ENCODE results near the gene PDIK1L.

Gene PDIK1L

GRCh38 chr1:26070963-26071342 is 40.7 kb upstream of the PDIK1L start:
- TF ChIP-seq CTCF (IDR thresholded peaks at IDR 0.05; ENCODE audit: extremely low read depth, missing control alignments) = no peak
- DNase-seq (ENCODE audit: low spot score) = no peak

DNA sequence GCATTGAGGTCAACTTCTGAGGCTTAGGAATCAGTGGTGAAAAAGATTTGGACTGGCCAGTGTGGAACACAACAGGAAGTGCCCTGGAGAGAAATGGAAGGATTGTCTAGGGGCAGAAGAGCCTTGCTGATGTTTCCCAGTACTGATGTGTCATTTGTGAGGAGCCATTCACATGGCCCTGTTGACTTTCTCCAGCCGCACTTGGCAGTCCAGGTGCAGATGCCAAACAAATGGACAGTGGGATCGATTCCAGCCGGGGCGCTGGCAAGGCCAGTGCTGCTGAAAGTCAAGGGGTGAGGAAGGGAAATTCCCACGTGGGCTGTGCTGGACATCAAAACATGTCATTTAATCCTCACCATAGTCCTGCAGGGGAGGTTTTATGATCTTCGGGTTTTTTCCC is 39.3 kb upstream of the PDIK1L start:
- TF ChIP-seq CTCF (IDR thresholded peaks at IDR 0.05; ENCODE audit: extremely low read depth, missing control alignments) = no peak
- DNase-seq (ENCODE audit: low spot score) = no peak

GRCh38 chr1:26075421-26076144 is 36.0 kb upstream of the PDIK1L start:
- no peak for TF ChIP-seq CTCF (IDR thresholded peaks at IDR 0.05; ENCODE audit: extremely low read depth, missing control alignments)
- DNase-seq (ENCODE audit: low spot score) = no peak

DNA sequence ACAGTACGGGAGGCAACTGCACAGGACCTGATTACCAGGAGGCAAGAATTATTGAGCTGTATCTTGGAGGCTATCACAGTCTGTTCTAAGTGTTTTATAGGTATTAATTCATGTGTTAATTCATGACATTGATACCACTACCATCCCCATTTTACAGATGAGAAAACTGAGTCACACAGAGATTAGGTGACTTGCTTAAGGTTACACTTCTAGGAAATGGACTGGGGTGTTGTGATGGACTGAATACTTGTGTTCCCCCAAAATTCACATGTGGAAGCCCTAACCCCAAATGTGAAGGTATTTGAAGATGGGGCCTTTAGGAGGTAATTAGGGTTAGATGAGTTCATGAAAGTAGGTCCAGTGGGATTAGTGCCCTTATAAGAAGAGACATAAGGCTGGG is 34.1 kb upstream of the PDIK1L start:
- no peak for TF ChIP-seq CTCF (IDR thresholded peaks at IDR 0.05; ENCODE audit: extremely low read depth, missing control alignments)
- DNase-seq (ENCODE audit: low spot score) = no peak

- TF ChIP-seq CTCF (IDR thresholded peaks at IDR 0.05; ENCODE audit: extremely low read depth, missing control alignments) = no peak
Measured at GRCh38 chr1:26078286-26079177, 33.1 kb upstream of the PDIK1L start.

DNA sequence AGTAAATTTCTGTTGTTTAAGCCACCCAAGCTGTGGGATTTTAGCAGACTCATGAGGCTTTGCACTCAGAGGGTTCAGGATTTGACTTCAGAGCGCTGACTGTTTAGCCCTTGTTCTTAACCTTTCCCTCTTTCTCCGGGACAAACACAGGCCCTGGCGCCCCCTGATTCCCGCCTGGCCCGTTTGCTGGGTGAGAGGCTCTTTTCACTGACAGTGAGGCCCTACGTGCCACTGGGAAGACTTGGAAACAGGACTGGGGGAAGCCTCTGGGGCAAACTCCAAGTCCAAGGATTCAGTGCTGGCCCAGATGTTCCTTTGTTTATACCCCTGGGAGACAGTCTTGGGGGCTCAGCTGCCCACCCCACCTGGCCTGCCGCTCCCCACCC is 32.5 kb upstream of the PDIK1L start:
- no peak for DNase-seq (ENCODE audit: low spot score)
- no peak for TF ChIP-seq CTCF (IDR thresholded peaks at IDR 0.05; ENCODE audit: extremely low read depth, missing control alignments)

More at GRCh38 chr1:26078286-26079177, 33.1 kb upstream of the PDIK1L start:
- DNase-seq (ENCODE audit: low spot score) = no peak

All from GM20000 (cell line).